Measurements from ENCODE around the gene MKX. TPM values are rescaled to one million over a fixed set of nuclear protein-coding genes. Genes with fewer than 3 reads are reported as not detected.

Gene MKX
- total RNA-seq, 6 experiments from 2014 or later: 0.29 to 2.1 (median 0.66) TPM

GRCh38 chr10:27695088-27695487, 50.5 kb downstream of the MKX start:
- WGBS (ENCODE audit: insufficient coverage, low coverage, low lambda C conversion rate, missing lambda C conversion rate): 70% methylated on average over 4 of the region's 6 CpGs

GRCh38 chr10:27692663-27693062, 53.0 kb downstream of the MKX start:
- DNase-seq: no peak
- ATAC-seq: no peak
- intact Hi-C loops (cut with DNase I): no loop called here
- WGBS (ENCODE audit: insufficient coverage, low coverage, low lambda C conversion rate, missing lambda C conversion rate): 51% methylated on average over 3 of the region's 3 CpGs
- Histone ChIP-seq H3K9me3 (no peaks in the 10 kb centered on the region), H3K36me3 (no peaks in the 10 kb centered on the region), H3K4me3 (no peak overlapping the region), H3K27me3 (no peaks in the 10 kb centered on the region), H3K27ac (no peak overlapping the region), H3K4me1 (no peaks in the 10 kb centered on the region)
- no peak for TF ChIP-seq CTCF (IDR thresholded peaks at IDR 0.05)
- no peak for TF ChIP-seq POLR2A (IDR thresholded peaks at IDR 0.05)

More at GRCh38 chr10:27695088-27695487, 50.5 kb downstream of the MKX start:
- DNase-seq (no peak), ATAC-seq (no peak)
- no peaks in the 10 kb centered on the region for H3K27me3 ChIP-seq
- TF ChIP-seq POLR2A (IDR thresholded peaks at IDR 0.05): no peak
- no peak for TF ChIP-seq CTCF (IDR thresholded peaks at IDR 0.05)
- H3K4me1 ChIP-seq: no peaks in the 10 kb centered on the region
- intact Hi-C loops (cut with DNase I): no loop called here
- H3K27ac ChIP-seq: no peak overlapping the region
- H3K36me3 ChIP-seq: no peaks in the 10 kb centered on the region
- no peaks in the 10 kb centered on the region for H3K9me3 ChIP-seq
- no peak overlapping the region for H3K4me3 ChIP-seq

GRCh38 chr10:27688991-27689390, 56.6 kb downstream of the MKX start:
- Histone ChIP-seq H3K4me3 (no peak overlapping the region), H3K27me3 (no peaks in the 10 kb centered on the region), H3K4me1 (no peaks in the 10 kb centered on the region), H3K36me3 (no peaks in the 10 kb centered on the region), H3K9me3 (no peaks in the 10 kb centered on the region), H3K27ac (no peak overlapping the region)
- intact Hi-C loops (cut with DNase I): no loop called here
- no peak for DNase-seq
- TF ChIP-seq CTCF (IDR thresholded peaks at IDR 0.05): no peak
- TF ChIP-seq POLR2A (IDR thresholded peaks at IDR 0.05): no peak
- ATAC-seq: no peak
- 79% methylated on average over 4 of the region's 4 CpGs for WGBS (ENCODE audit: insufficient coverage, low coverage, low lambda C conversion rate, missing lambda C conversion rate)

GRCh38 chr10:27688276-27688675, 57.3 kb downstream of the MKX start:
- Histone ChIP-seq H3K27ac (no peak overlapping the region), H3K27me3 (no peaks in the 10 kb centered on the region), H3K36me3 (no peaks in the 10 kb centered on the region), H3K4me1 (no peaks in the 10 kb centered on the region), H3K9me3 (no peaks in the 10 kb centered on the region), H3K4me3 (no peak overlapping the region)
- intact Hi-C loops (cut with DNase I): no loop called here
- ATAC-seq (no peak), DNase-seq (no peak)
- TF ChIP-seq CTCF (IDR thresholded peaks at IDR 0.05): no peak
- TF ChIP-seq POLR2A (IDR thresholded peaks at IDR 0.05): no peak
- WGBS (ENCODE audit: insufficient coverage, low coverage, low lambda C conversion rate, missing lambda C conversion rate): 72% methylated on average over 1 of the region's 1 CpG

- Histone ChIP-seq H3K27ac (no peak overlapping the region), H3K9me3 (no peaks in the 10 kb centered on the region), H3K27me3 (no peaks in the 10 kb centered on the region), H3K36me3 (no peaks in the 10 kb centered on the region), H3K4me1 (no peaks in the 10 kb centered on the region), H3K4me3 (no peak overlapping the region)
- WGBS (ENCODE audit: insufficient coverage, low coverage, low lambda C conversion rate, missing lambda C conversion rate): 53% methylated on average over 6 of the region's 6 CpGs
- TF ChIP-seq CTCF (IDR thresholded peaks at IDR 0.05) (no peak), POLR2A (IDR thresholded peaks at IDR 0.05) (no peak)
- intact Hi-C loops (cut with DNase I): no loop called here
- ATAC-seq (no peak), DNase-seq (no peak)
Observed at GRCh38 chr10:27687743-27688142, 57.9 kb downstream of the MKX start.

Data from right lobe of liver (tissue), 6 donors.